ENCODE data around the gene SLC9A9. TPM values are rescaled to one million over a fixed set of nuclear protein-coding genes. Genes with fewer than 3 reads are reported as not detected.

The SLC9A9 gene
- total RNA-seq, 4 donors from 2014 or later = 7.8 to 19.6 (median 13.4) TPM

GRCh38 chr3:143302638-143303171 lies 545.6 kb downstream of the SLC9A9 start:
- no peak overlapping the region for H3K27ac ChIP-seq
- no peaks in the 10 kb centered on the region for H3K27me3 ChIP-seq
- H3K4me3 ChIP-seq (replicated peaks in 1 of 3) = no peak overlapping the region
- peaks cover 0 to 13% of the 10 kb centered on the region in 2 donors for H3K4me1 ChIP-seq
- TF ChIP-seq CTCF (IDR thresholded peaks at IDR 0.05) (no peak), POLR2A (IDR thresholded peaks at IDR 0.05) (no peak)
- 43 to 46% methylated on average over 10 to 11 of the region's 11 CpGs for WGBS, 2 donors
- peak; percentile 30 to 53 for DNase-seq
- no peaks in the 10 kb centered on the region for H3K9me3 ChIP-seq
- H3K36me3 ChIP-seq = no peaks in the 10 kb centered on the region
- intact Hi-C loops (cut with DNase I) = no loop called here

- intact Hi-C loops (cut with DNase I) = no loop called here
- Histone ChIP-seq H3K4me3 (replicated peaks in 1 of 3) (no peak overlapping the region), H3K27ac (no peak overlapping the region), H3K27me3 (no peaks in the 10 kb centered on the region), H3K36me3 (no peaks in the 10 kb centered on the region), H3K9me3 (no peaks in the 10 kb centered on the region), H3K4me1 (peaks cover 0 to 13% of the 10 kb centered on the region in 2 donors)
- TF ChIP-seq POLR2A (IDR thresholded peaks at IDR 0.05) (no peak), CTCF (IDR thresholded peaks at IDR 0.05) (no peak)
- 76 to 87% methylated on average over 5 of the region's 5 CpGs for WGBS, 2 donors
- no peak for DNase-seq
Measured at GRCh38 chr3:143301031-143301901, 547.0 kb downstream of the SLC9A9 start.

- no peaks in the 10 kb centered on the region for H3K9me3 ChIP-seq
- DNase-seq = no peak
- peaks cover 0 to 9% of the 10 kb centered on the region in 2 donors for H3K4me1 ChIP-seq
- H3K27ac ChIP-seq = no peak overlapping the region
- H3K27me3 ChIP-seq = no peaks in the 10 kb centered on the region
- no peak overlapping the region for H3K4me3 ChIP-seq (replicated peaks in 1 of 3)
- no peaks in the 10 kb centered on the region for H3K36me3 ChIP-seq
- TF ChIP-seq POLR2A (IDR thresholded peaks at IDR 0.05) (no peak), CTCF (IDR thresholded peaks at IDR 0.05) (no peak)
- WGBS, 2 donors = 93 to 96% methylated on average over 5 of the region's 5 CpGs
- intact Hi-C loops (cut with DNase I) = no loop called here
Measured at GRCh38 chr3:143298886-143299535, 549.3 kb downstream of the SLC9A9 start.

- intact Hi-C loops (cut with DNase I) = no loop called here
- H3K4me1 ChIP-seq = peaks cover 0 to 8% of the 10 kb centered on the region in 2 donors
- no peak for DNase-seq
- no peak overlapping the region for H3K4me3 ChIP-seq (replicated peaks in 1 of 3)
- H3K27me3 ChIP-seq = no peaks in the 10 kb centered on the region
- no peaks in the 10 kb centered on the region for H3K9me3 ChIP-seq
- H3K27ac ChIP-seq = no peak overlapping the region
- TF ChIP-seq CTCF (IDR thresholded peaks at IDR 0.05) (no peak), POLR2A (IDR thresholded peaks at IDR 0.05) (no peak)
- H3K36me3 ChIP-seq = no peaks in the 10 kb centered on the region
Measured at GRCh38 chr3:143298380-143298779, 549.9 kb downstream of the SLC9A9 start.

All from thyroid gland (tissue), 4 donors.